H9 (cell line): Measurements from ENCODE around the gene LRRC15. TPM values are rescaled to one million over a fixed set of nuclear protein-coding genes. Genes with fewer than 3 reads are reported as not detected.

Experiments used
- DNase-seq: peaks from one replicate; pipeline ENCODE4 v3.0.0-alpha.2; 2017
- H2AFZ ChIP-seq: one replicate; pipeline ENCODE4 v1.6.1; 2013; ENCODE audit warnings: mild to moderate bottlenecking, low read length, control low read depth, moderate library complexity
- H2AK5ac ChIP-seq: 2 replicates; pipeline ENCODE4 v1.6.1; 2013; ENCODE audit warnings: low read length, control low read depth, mixed read lengths; ENCODE audit not compliant: insufficient read length
- H2BK120ac ChIP-seq: one replicate; pipeline ENCODE4 v1.6.1; 2013; ENCODE audit warnings: low read depth, mild to moderate bottlenecking, low read length, control low read depth, inconsistent platforms; ENCODE audit not compliant: poor library complexity, severe bottlenecking
- H2BK12ac ChIP-seq: 2 replicates; pipeline ENCODE4 v1.6.1; 2013; ENCODE audit warnings: low read length, control low read depth, mixed read lengths, low read depth; ENCODE audit not compliant: insufficient read length
- H2BK15ac ChIP-seq: 2 replicates; pipeline ENCODE4 v1.6.1; 2013; ENCODE audit warnings: low read depth, low read length, control low read depth
- H2BK20ac ChIP-seq: one replicate; pipeline ENCODE4 v1.6.1; 2013; ENCODE audit warnings: low read depth, mild to moderate bottlenecking, low read length, control low read depth, inconsistent platforms; ENCODE audit not compliant: poor library complexity, severe bottlenecking
- H2BK5ac ChIP-seq: 2 replicates; pipeline ENCODE4 v1.6.1; 2013; ENCODE audit warnings: low read length, control low read depth, mixed read lengths; ENCODE audit not compliant: insufficient read length
- H3K14ac ChIP-seq: 2 replicates; pipeline ENCODE4 v1.6.1; 2013; ENCODE audit warnings: low read length, control low read depth; ENCODE audit not compliant: insufficient read depth
- H3K18ac ChIP-seq: 2 replicates; pipeline ENCODE4 v1.6.1; 2013; ENCODE audit warnings: low read depth, mild to moderate bottlenecking, mixed read lengths, low read length, control low read depth; ENCODE audit not compliant: insufficient read length
- H3K23ac ChIP-seq: 2 replicates; pipeline ENCODE4 v1.6.1; 2013; ENCODE audit warnings: low read length, control low read depth, mixed read lengths, low read depth; ENCODE audit not compliant: insufficient read length
- H3K23me2 ChIP-seq: 2 replicates; pipeline ENCODE4 v1.6.1; 2013; ENCODE audit warnings: low read depth, mild to moderate bottlenecking, mixed read lengths, low read length, control low read depth; ENCODE audit not compliant: insufficient read length, poor library complexity, severe bottlenecking
- H3K27ac ChIP-seq: 2 replicates; pipeline ENCODE4 v1.5.1; 2013; ENCODE audit warnings: low read length, control low read depth, mixed read lengths, low read depth; ENCODE audit not compliant: insufficient read length
- H3K27me3 ChIP-seq: 2 replicates; pipeline ENCODE4 v1.6.1; 2013; ENCODE audit warnings: low read length, control low read depth, inconsistent platforms; ENCODE audit not compliant: insufficient read depth
- H3K4ac ChIP-seq: 2 replicates; pipeline ENCODE4 v1.6.1; 2013; ENCODE audit warnings: low read depth, mild to moderate bottlenecking, control low read depth, inconsistent platforms, low read length, moderate library complexity
- H3K4me1 ChIP-seq: 2 replicates; pipeline ENCODE4 v1.6.1; 2013; ENCODE audit warnings: low read length, control low read depth, inconsistent platforms; ENCODE audit not compliant: insufficient read depth
- H3K4me2 ChIP-seq: 2 replicates; pipeline ENCODE4 v1.6.1; 2013; ENCODE audit warnings: low read length, control low read depth, mixed read lengths; ENCODE audit not compliant: insufficient read length, insufficient read depth
- H3K56ac ChIP-seq: 2 replicates; pipeline ENCODE4 v1.6.1; 2013; ENCODE audit warnings: low read depth, mild to moderate bottlenecking, mixed read lengths, low read length, control low read depth; ENCODE audit not compliant: insufficient read length
- H3K79me1 ChIP-seq: 2 replicates; pipeline ENCODE4 v1.6.1; 2013; ENCODE audit warnings: low read depth, mild to moderate bottlenecking, moderate library complexity, low read length, control low read depth, inconsistent platforms; ENCODE audit not compliant: insufficient read depth, poor library complexity, severe bottlenecking
- H3K79me2 ChIP-seq: 2 replicates; pipeline ENCODE4 v1.6.1; 2013; ENCODE audit warnings: low read length, control low read depth, inconsistent platforms; ENCODE audit not compliant: insufficient read depth
- H3K9ac ChIP-seq: 2 replicates; pipeline ENCODE4 v1.6.1; 2013; ENCODE audit warnings: low read length, control low read depth, mixed read lengths; ENCODE audit not compliant: insufficient read length; ENCODE audit errors: extremely low read depth
- H3K9me3 ChIP-seq: one replicate; pipeline ENCODE4 v1.6.1; 2013; ENCODE audit warnings: low read depth, low read length, inconsistent platforms; ENCODE audit not compliant: control insufficient read depth
- H3T11ph ChIP-seq: one replicate; pipeline ENCODE4 v1.6.1; 2013; ENCODE audit warnings: mild to moderate bottlenecking, low read length, control low read depth, inconsistent platforms
- H4K20me1 ChIP-seq: one replicate; pipeline ENCODE4 v1.6.1; 2013; ENCODE audit not compliant: control insufficient read depth, insufficient read length, insufficient read depth
- H4K5ac ChIP-seq: 2 replicates; pipeline ENCODE4 v1.6.1; 2013; ENCODE audit warnings: low read depth, mild to moderate bottlenecking, mixed read lengths, low read length, control low read depth; ENCODE audit not compliant: insufficient read length
- H4K8ac ChIP-seq: replicated peaks from 2 replicates; pipeline ENCODE4 v1.6.1; 2013; ENCODE audit warnings: low read length, control low read depth, mixed read lengths, low read depth; ENCODE audit not compliant: insufficient read length
- H4K91ac ChIP-seq: 2 replicates; pipeline ENCODE4 v1.6.1; 2013; ENCODE audit warnings: low read depth, mild to moderate bottlenecking, moderate library complexity, mixed read lengths, low read length, control low read depth; ENCODE audit not compliant: insufficient read length
- H3K27ac Mint-ChIP-seq, 3 experiments: 2 replicates in 2 of 3; 3 replicates in 1 of 3; pipeline ENCODE4 v1.8.0; 2020 to 2021; ENCODE audit warnings: mixed read lengths in 3 of 3, mild to moderate bottlenecking in 1 of 3, moderate library complexity in 1 of 3
- H3K27me3 Mint-ChIP-seq: 2 replicates; pipeline ENCODE4 v1.8.0; 2021; ENCODE audit warnings: low read depth, mild to moderate bottlenecking, moderate library complexity, mixed read lengths
- H3K36me3 Mint-ChIP-seq, 3 experiments: 2 replicates in 2 of 3; 3 replicates in 1 of 3; pipeline ENCODE4 v1.8.0; 2020 to 2021; ENCODE audit warnings: low read depth in 3 of 3, mixed read lengths in 3 of 3; ENCODE audit not compliant: insufficient read depth in 1 of 3
- H3K4me1 Mint-ChIP-seq, 2 experiments: 2 replicates each; pipeline ENCODE4 v1.8.0; 2020; ENCODE audit warnings: mixed read lengths in 2 of 2
- H3K4me3 Mint-ChIP-seq, 2 experiments: 2 replicates in 1 of 2; 3 replicates in 1 of 2; pipeline ENCODE4 v1.8.0; 2020 to 2021; ENCODE audit warnings: mild to moderate bottlenecking in 2 of 2, mixed read lengths in 2 of 2, moderate library complexity in 1 of 2
- H3K9me3 Mint-ChIP-seq, 2 experiments: 2 replicates in 1 of 2; 3 replicates in 1 of 2; pipeline ENCODE4 v1.8.0; 2020; ENCODE audit warnings: mild to moderate bottlenecking in 2 of 2, mixed read lengths in 2 of 2, moderate library complexity in 1 of 2
- WGBS: extraction: QIAGEN DNeasy Blood & Tissue Kit; methylation state at CpG from one replicate; pipeline ENCODE4 v1.1.7; 2013; ENCODE audit warnings: missing lambda C conversion rate, low lambda C conversion rate, mixed read lengths; ENCODE audit not compliant: insufficient read length; ENCODE audit errors: extremely low coverage; 5-methylcytosine and 5-hydroxymethylcytosine counted together
- total RNA-seq: library from RNA; stranded (reverse); gene quantifications from 2 replicates; pipeline ENCODE4 v1.2.1, GENCODE V29; 2021
- TF ChIP-seq, protein P1 (sequence below): fragments of 200-600 bp; sonication (generic); conservative IDR thresholded peaks from 3 replicates; pipeline ENCODE4 v1.8.0; 2021; ENCODE audit warnings: antibody characterized with exemption, mild to moderate bottlenecking

LRRC15 gene
- total RNA-seq, 1 experiment from 2014 or later, result 0.07 TPM

DNA sequence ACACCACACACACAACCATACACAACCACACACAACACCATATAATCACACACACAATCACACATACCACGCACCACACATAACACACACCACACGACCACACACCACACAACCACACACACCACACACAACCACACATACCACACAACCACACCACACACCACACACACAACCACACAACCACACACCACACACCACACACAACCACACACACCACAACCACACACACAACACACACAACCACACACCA lies 42.6 kb downstream of the LRRC15 start:
- Histone ChIP-seq H3K4me1 (no peaks in the 10 kb centered on the region), H3K4me2 (no peak overlapping the region), H2AK5ac (no peak overlapping the region), H3K18ac (no peak overlapping the region), H2BK5ac (no peak overlapping the region), H2BK12ac (no peak overlapping the region), H3K9me3 (no peaks in the 10 kb centered on the region), H2BK120ac (no peak overlapping the region), H3K14ac (no peak overlapping the region), H2BK15ac (no peak overlapping the region), H3K27me3 (no peaks in the 10 kb centered on the region; the same call in 1 of the 2 replicates), H3K23me2 (no peaks in the 10 kb centered on the region), H4K91ac (no peak overlapping the region), H2AFZ (no peak overlapping the region), H3K4ac (no peak overlapping the region), H3K27ac (no peak overlapping the region), H3T11ph (no peak overlapping the region), H2BK20ac (no peak overlapping the region), H4K20me1 (peaks cover 5% of the 10 kb centered on the region), H3K79me2 (no peaks in the 10 kb centered on the region), H3K56ac (no peak overlapping the region), H3K23ac (no peak overlapping the region), H4K8ac (no peak overlapping the region), H3K9ac (no peak overlapping the region), H3K79me1 (no peaks in the 10 kb centered on the region), H4K5ac (no peak overlapping the region)
- Mint-ChIP-seq H3K4me1 (peaks cover 6 to 13% of the 10 kb centered on the region in 2 experiments), H3K9me3 (peaks cover 6 to 14% of the 10 kb centered on the region in 2 experiments; a peak in 4 of 5 replicates), H3K27me3 (peaks cover 28% of the 10 kb centered on the region), H3K36me3 (peaks cover 0 to 2% (median 0%) of the 10 kb centered on the region in 3 experiments; a peak in 4 of 7 replicates), H3K4me3 (no peak overlapping the region), H3K27ac (no peak overlapping the region)
- no peak for DNase-seq
- TF ChIP-seq, protein P1, sequence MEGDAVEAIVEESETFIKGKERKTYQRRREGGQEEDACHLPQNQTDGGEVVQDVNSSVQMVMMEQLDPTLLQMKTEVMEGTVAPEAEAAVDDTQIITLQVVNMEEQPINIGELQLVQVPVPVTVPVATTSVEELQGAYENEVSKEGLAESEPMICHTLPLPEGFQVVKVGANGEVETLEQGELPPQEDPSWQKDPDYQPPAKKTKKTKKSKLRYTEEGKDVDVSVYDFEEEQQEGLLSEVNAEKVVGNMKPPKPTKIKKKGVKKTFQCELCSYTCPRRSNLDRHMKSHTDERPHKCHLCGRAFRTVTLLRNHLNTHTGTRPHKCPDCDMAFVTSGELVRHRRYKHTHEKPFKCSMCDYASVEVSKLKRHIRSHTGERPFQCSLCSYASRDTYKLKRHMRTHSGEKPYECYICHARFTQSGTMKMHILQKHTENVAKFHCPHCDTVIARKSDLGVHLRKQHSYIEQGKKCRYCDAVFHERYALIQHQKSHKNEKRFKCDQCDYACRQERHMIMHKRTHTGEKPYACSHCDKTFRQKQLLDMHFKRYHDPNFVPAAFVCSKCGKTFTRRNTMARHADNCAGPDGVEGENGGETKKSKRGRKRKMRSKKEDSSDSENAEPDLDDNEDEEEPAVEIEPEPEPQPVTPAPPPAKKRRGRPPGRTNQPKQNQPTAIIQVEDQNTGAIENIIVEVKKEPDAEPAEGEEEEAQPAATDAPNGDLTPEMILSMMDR, result no peak
- no CpG with 5 or more reads among the region's 2 CpGs for WGBS
